DMS 273 treated with DMSO at 0.1 percent for 48 hours (cell line): ENCODE results near the gene GALNT1.

Source experiments
- DNase-seq: peaks from one replicate; lab custom pipeline; 2025; lab: John Stamatoyannopoulos, UW

GALNT1 gene

GRCh38 chr18:35680139-35680551, 98.6 kb downstream of the GALNT1 start:
- no peak for DNase-seq

GRCh38 chr18:35682281-35682867, 100.8 kb downstream of the GALNT1 start:
- DNase-seq = no peak

- no peak for DNase-seq
These were observed 101.5 kb downstream of the GALNT1 start for GRCh38 chr18:35683021-35683420.

GRCh38 chr18:35688757-35689156, 107.2 kb downstream of the GALNT1 start:
- DNase-seq = no peak

GRCh38 chr18:35689728-35690127, 108.2 kb downstream of the GALNT1 start:
- DNase-seq = no peak

GRCh38 chr18:35691625-35692024, 110.1 kb downstream of the GALNT1 start:
- no peak for DNase-seq

GRCh38 chr18:35692866-35693265, 111.3 kb downstream of the GALNT1 start:
- no peak for DNase-seq

- no peak for DNase-seq
These were observed 112.3 kb downstream of the GALNT1 start for GRCh38 chr18:35693829-35694228.

- peak; percentile 45 for DNase-seq
These were observed 113.3 kb downstream of the GALNT1 start for GRCh38 chr18:35694808-35695207.

- DNase-seq = peak; percentile 93
These were observed 113.8 kb downstream of the GALNT1 start for GRCh38 chr18:35695384-35695783.

GRCh38 chr18:35695803-35696202, 114.3 kb downstream of the GALNT1 start:
- peak; percentile 87 for DNase-seq

- no peak for DNase-seq
These were observed 114.8 kb downstream of the GALNT1 start for GRCh38 chr18:35696307-35696706.

- no peak for DNase-seq
These were observed 116.3 kb downstream of the GALNT1 start for GRCh38 chr18:35697869-35698268.

GRCh38 chr18:35703043-35703688, 121.6 kb downstream of the GALNT1 start:
- DNase-seq = no peak

- no peak for DNase-seq
These were observed 124.4 kb downstream of the GALNT1 start for GRCh38 chr18:35705988-35706387.

GRCh38 chr18:35707247-35707646, 125.7 kb downstream of the GALNT1 start:
- DNase-seq = no peak

- no peak for DNase-seq
These were observed 126.1 kb downstream of the GALNT1 start for GRCh38 chr18:35707674-35708073.

- no peak for DNase-seq
These were observed 129.0 kb downstream of the GALNT1 start for GRCh38 chr18:35710581-35710980.

- DNase-seq = no peak
These were observed 129.7 kb downstream of the GALNT1 start for GRCh38 chr18:35711227-35711626.

GRCh38 chr18:35713545-35713944, 132.0 kb downstream of the GALNT1 start:
- DNase-seq = no peak

GRCh38 chr18:35714539-35714938, 133.0 kb downstream of the GALNT1 start:
- DNase-seq = no peak

- DNase-seq = no peak
These were observed 133.6 kb downstream of the GALNT1 start for GRCh38 chr18:35715139-35715538.

GRCh38 chr18:35716169-35716831, 134.8 kb downstream of the GALNT1 start:
- no peak for DNase-seq
